Left ventricle myocardium inferior (tissue), 1 donor: ENCODE data around the gene MAPK7. TPM values are rescaled to one million over a fixed set of nuclear protein-coding genes. Genes with fewer than 3 reads are reported as not detected.

ENCODE experiments used
- DNase-seq: peaks from one replicate; pipeline ENCODE4 v3.0.0-alpha.2; 2020
- H3K27ac ChIP-seq: fragments of 200-600 bp; replicated peaks from 2 replicates; pipeline ENCODE4 v1.8.0; 2021
- H3K27me3 ChIP-seq: fragments of 200-600 bp; 2 replicates; pipeline ENCODE4 v1.8.0; 2021; ENCODE audit warnings: low read depth
- H3K36me3 ChIP-seq: fragments of 200-600 bp; 2 replicates; pipeline ENCODE4 v1.8.0; 2021
- H3K4me1 ChIP-seq: fragments of 200-600 bp; 2 replicates; pipeline ENCODE4 v1.8.0; 2021
- H3K4me3 ChIP-seq: fragments of 200-600 bp; 2 replicates; pipeline ENCODE4 v1.8.0; 2021; ENCODE audit warnings: mild to moderate bottlenecking, moderate library complexity
- H3K9me3 ChIP-seq: fragments of 200-600 bp; replicated peaks from 2 replicates; pipeline ENCODE4 v1.8.0; 2021
- CTCF ChIP-seq: fragments of 200-600 bp; IDR thresholded peaks from 2 replicates; pipeline ENCODE4 v1.8.0; 2021; ENCODE audit warnings: antibody characterized with exemption, mild to moderate bottlenecking, borderline replicate concordance
- intact Hi-C: fragments of 100-400 bp; cut with micrococcal nuclease; formaldehyde crosslinking; loops from one replicate; pipeline ENCODE4 v1.11.0; 2022
- total RNA-seq: library from RNA; stranded (reverse); fragmentation: NEBNext Ultra II Directional; extraction: Animal tissue kit (Norgen Biotek cat#: 25700); gene quantifications from one replicate; pipeline ENCODE4 v1.2.1, GENCODE V29; 2021
- donor health status: DM: no; HTN: yes; CAD: no; lungs with severe emphysema.

Gene MAPK7
- total RNA-seq, 1 donor from 2014 or later, result 11.4 TPM

- H3K27ac ChIP-seq, result no peak overlapping the region
- no peak for TF ChIP-seq CTCF
- peaks cover 18% of the 10 kb centered on the region for H3K4me1 ChIP-seq
- no peaks in the 10 kb centered on the region for H3K36me3 ChIP-seq
- H3K4me3 ChIP-seq, result no peak overlapping the region
- H3K27me3 ChIP-seq, result no peaks in the 10 kb centered on the region
- DNase-seq, result no peak
- intact Hi-C loops, result no loop called here
- H3K9me3 ChIP-seq, result no peaks in the 10 kb centered on the region
Measured at GRCh38 chr17:19403021-19403420, 24.7 kb downstream of the MAPK7 start.

GRCh38 chr17:19404264-19404663 lies 26.0 kb downstream of the MAPK7 start:
- intact Hi-C loops, result no loop called here
- no peak for DNase-seq
- Histone ChIP-seq H3K36me3 (no peaks in the 10 kb centered on the region), H3K27ac (no peak overlapping the region), H3K27me3 (no peaks in the 10 kb centered on the region), H3K4me1 (peaks cover 6% of the 10 kb centered on the region), H3K4me3 (no peak overlapping the region), H3K9me3 (no peaks in the 10 kb centered on the region)
- no peak for TF ChIP-seq CTCF

DNA sequence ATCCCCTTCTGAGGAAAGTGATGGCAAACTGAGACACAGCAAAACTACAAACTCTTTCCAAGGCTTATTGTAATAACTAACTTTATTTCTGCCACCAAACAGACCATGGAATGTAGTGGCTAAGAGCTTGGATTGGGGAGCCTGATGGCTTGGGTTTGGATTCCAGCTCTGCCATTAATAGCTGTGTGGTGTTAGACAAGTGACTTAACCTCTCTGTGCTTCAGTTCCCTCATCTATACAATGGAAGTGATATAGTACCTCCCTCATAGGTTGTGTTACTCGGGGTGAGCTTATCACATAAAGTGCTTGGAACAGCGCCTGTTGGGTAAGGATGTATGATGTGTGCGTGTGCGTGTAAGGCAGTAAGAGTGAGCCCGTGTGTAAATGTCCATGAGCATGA lies 26.8 kb downstream of the MAPK7 start:
- intact Hi-C loops, result no loop called here
- TF ChIP-seq CTCF, result no peak
- Histone ChIP-seq H3K4me3 (no peak overlapping the region), H3K4me1 (peaks cover 6% of the 10 kb centered on the region), H3K27ac (no peak overlapping the region), H3K27me3 (no peaks in the 10 kb centered on the region), H3K9me3 (no peaks in the 10 kb centered on the region), H3K36me3 (no peaks in the 10 kb centered on the region)
- no peak for DNase-seq

- no peaks in the 10 kb centered on the region for H3K36me3 ChIP-seq
- no peak for DNase-seq
- H3K4me3 ChIP-seq, result no peak overlapping the region
- H3K4me1 ChIP-seq, result peaks cover 6% of the 10 kb centered on the region
- H3K27me3 ChIP-seq, result no peaks in the 10 kb centered on the region
- TF ChIP-seq CTCF, result no peak
- intact Hi-C loops, result no loop called here
- H3K9me3 ChIP-seq, result no peaks in the 10 kb centered on the region
- no peak overlapping the region for H3K27ac ChIP-seq
Measured at GRCh38 chr17:19407601-19408345, 29.5 kb downstream of the MAPK7 start.

DNA sequence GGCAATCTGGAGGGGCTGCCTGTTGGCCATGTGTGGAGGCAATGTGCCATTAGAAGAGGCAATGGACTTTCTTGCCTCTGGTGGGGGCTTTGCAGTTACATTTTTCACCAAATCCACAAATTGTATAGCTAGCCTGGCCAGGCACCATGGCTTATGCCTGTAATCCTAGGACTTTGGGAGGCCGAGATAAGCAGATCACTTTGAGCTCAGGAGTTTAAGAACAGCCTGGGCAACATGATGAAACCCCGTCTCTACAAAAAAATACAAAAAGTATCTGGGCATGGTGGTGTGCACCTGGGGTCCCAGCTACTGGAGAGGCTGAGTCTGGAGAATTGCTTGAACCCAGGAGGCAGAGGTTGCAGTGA lies 30.0 kb downstream of the MAPK7 start:
- no peak for TF ChIP-seq CTCF

More for the DNA sequence above, 30.0 kb downstream of the MAPK7 start:
- peaks cover 6% of the 10 kb centered on the region for H3K4me1 ChIP-seq
- H3K4me3 ChIP-seq, result no peak overlapping the region
- DNase-seq, result no peak
- H3K36me3 ChIP-seq, result no peaks in the 10 kb centered on the region
- no peaks in the 10 kb centered on the region for H3K9me3 ChIP-seq
- intact Hi-C loops, result no loop called here
- H3K27me3 ChIP-seq, result no peaks in the 10 kb centered on the region
- H3K27ac ChIP-seq, result no peak overlapping the region
